T47D (cell line): ENCODE measurements around the gene MAU2.

Experiments used
- DNase-seq, 2 experiments: peaks; one replicate each; pipeline versions ENCODE4 v3.0.0 to v3.0.0-alpha.2; 2011 to 2012; ENCODE audit warnings: low read depth in 1 of 2, low spot score in 1 of 2
- JUND ChIP-seq: IDR thresholded peaks from 2 replicates; pipeline ENCODE4 v1.6.1; 2012; ENCODE audit warnings: low read depth
- in situ Hi-C: cut with HindIII; loops from 2 replicates; pipeline ENCODE4 v1.10.0; 2016; ENCODE audit warnings: low sequenced_read_pairs, low pct_unique_long_range_greater_than_20kb

The MAU2 gene

DNA sequence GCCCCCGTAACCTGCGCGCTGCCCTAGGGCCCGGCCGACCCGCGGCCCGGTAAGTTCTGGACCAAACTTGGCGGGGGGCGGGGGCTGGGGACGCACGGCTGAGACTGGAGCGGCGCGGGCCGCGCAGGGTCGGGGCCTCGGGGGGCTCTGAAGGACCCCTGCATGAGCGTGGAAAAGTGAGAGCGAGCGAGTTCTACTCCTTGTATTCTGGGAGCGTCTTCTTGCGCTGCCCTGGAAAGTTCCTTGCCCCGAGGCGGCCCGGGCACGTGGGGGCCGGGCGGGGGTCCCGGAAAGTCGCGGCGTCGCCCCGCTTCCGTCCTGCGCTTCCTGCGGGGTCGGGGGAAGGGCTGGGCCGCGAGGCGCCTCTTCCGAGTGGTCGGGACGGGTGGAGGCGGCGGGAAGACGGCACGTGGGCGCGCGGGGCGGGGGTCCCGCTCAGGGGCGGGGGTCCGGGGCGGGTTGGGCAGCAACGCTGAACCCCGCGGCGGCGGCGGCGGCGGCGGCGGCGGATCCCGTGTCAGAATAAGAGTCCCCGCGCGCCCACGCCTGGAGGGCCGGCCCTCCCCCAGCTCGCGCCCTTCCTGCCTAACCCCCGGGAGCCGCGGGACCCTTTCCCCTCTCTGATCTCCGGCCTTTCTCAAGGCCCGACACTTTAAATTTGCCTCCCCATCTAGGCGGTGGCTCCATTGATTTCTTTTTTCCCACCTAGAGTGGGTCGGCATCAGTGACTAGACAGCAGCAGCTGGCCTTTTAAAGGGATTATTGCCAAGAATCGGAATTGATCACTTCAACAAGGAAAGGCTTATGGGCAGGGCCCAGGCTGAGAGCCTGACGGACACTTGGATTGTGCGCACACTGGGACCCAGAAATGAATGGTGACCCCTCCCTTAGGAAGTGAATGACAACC, 85.6 kb downstream of the MAU2 start:
- DNase-seq = peak in 1 of 2 experiments; percentile 59
- no peak for TF ChIP-seq JUND
- in situ Hi-C loops = no loop called here

GRCh38 chr19:19406878-19407632, 86.4 kb downstream of the MAU2 start:
- no peak for TF ChIP-seq JUND
- DNase-seq = peak; percentile 21 to 71
- in situ Hi-C loops = no loop called here

DNA sequence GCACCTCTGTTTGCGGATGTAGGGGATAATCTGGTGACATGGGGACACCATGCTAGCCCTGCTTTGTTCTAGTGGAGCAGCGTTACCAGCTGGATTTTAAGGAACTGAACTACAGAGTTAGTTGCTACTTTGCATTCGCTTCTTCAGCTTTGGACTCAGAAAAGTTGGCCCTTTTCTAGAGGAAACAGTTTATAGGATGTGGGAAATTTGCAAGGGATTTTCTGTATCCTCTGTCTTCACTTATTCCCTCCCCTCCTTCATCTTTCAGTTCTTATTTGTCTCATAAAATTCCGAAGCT, 87.0 kb downstream of the MAU2 start:
- DNase-seq = no peak
- TF ChIP-seq JUND = no peak
- in situ Hi-C loops = no loop called here
